DND-41 (cell line): ENCODE results near the gene CLDN2.

Experiments
- CTCF ChIP-seq: IDR thresholded peaks from 2 replicates; pipeline ENCODE4 v1.5.1; 2012; ENCODE audit warnings: borderline replicate concordance, low read length, moderate library complexity, mild to moderate bottlenecking; ENCODE audit not compliant: poor library complexity, severe bottlenecking; ENCODE audit errors: extremely low read depth
- EZH2 ChIP-seq: IDR thresholded peaks from 3 replicates; pipeline ENCODE4 v1.6.1; 2012; ENCODE audit warnings: borderline replicate concordance, low read depth, mild to moderate bottlenecking, moderate library complexity, low read length, inconsistent platforms; ENCODE audit not compliant: severe bottlenecking

- no peak for TF ChIP-seq CTCF
- TF ChIP-seq EZH2, result no peak
Observed at GRCh38 chrX:106964290-106964689, 44.1 kb downstream of the CLDN2 start.
